Esophagus muscularis mucosa (tissue), 4 donors: Measurements from ENCODE around the gene LIN7C. TPM values are rescaled to one million over a fixed set of nuclear protein-coding genes. Genes with fewer than 3 reads are reported as not detected.
"Not testable (repeated sequence)": the region's sequence is repeated elsewhere in the genome, so short reads cannot be mapped to it uniquely, and the experiment has no call there.

ENCODE experiments used
- DNase-seq: peaks from one replicate; pipeline ENCODE4 v3.0.0-alpha.2; 2017; ENCODE audit errors: extremely low spot score
- H3K27ac ChIP-seq, 4 donors: fragments of 200-600 bp; sonication (generic); replicated peaks in 1 of 4; 1 replicate in 3 of 4; 2 replicates in 1 of 4; pipeline ENCODE4 v1.5.1; 2016 to 2019; ENCODE audit warnings: mild to moderate bottlenecking in 1 of 4
- H3K27me3 ChIP-seq, 4 donors: fragments of 200-600 bp; sonication (generic); one replicate each; pipeline versions ENCODE4 v1.5.1 to v1.6.0; 2016 to 2019
- H3K36me3 ChIP-seq, 4 donors: fragments of 200-600 bp; sonication (generic); one replicate each; pipeline ENCODE4 v1.5.1; 2016 to 2019
- H3K4me1 ChIP-seq, 4 donors: fragments of 200-600 bp; sonication (generic); one replicate each; pipeline ENCODE4 v1.5.1; 2016 to 2019
- H3K4me3 ChIP-seq, 4 donors: fragments of 200-600 bp; sonication (generic); 1 replicate in 2 of 4; 2 replicates in 2 of 4; pipeline ENCODE4 v1.5.1; 2016 to 2019; ENCODE audit warnings: mild to moderate bottlenecking in 4 of 4, moderate library complexity in 1 of 4
- H3K9me3 ChIP-seq, 4 donors: fragments of 200-600 bp; sonication (generic); 1 replicate in 3 of 4; 2 replicates in 1 of 4; pipeline ENCODE4 v1.5.1; 2016 to 2019
- EP300 ChIP-seq: sonication (generic); formaldehyde crosslinking; IDR thresholded peaks from one replicate; pipeline ENCODE4 v1.6.1; 2017; ENCODE audit warnings: antibody characterized with exemption
- POLR2A ChIP-seq: fragments of 450-650 bp; IDR thresholded peaks from one replicate; pipeline ENCODE4 v1.6.1; 2017; ENCODE audit warnings: antibody characterized with exemption, moderate library complexity, mild to moderate bottlenecking, low read depth
- POLR2AphosphoS5 ChIP-seq, 2 donors: sonication (generic); formaldehyde crosslinking; IDR thresholded peaks; one replicate each; pipeline ENCODE4 v1.6.1; 2017; ENCODE audit warnings: antibody characterized with exemption in 2 of 2
- WGBS: methylation state at CpG from one replicate; pipeline ENCODE4 v1.1.5; 2018; 5-methylcytosine and 5-hydroxymethylcytosine counted together
- intact Hi-C: fragments of 100-400 bp; cut with DNase I; formaldehyde crosslinking; loops from one replicate; pipeline ENCODE4 v1.15.1; 2023
- total RNA-seq, 4 donors: library from RNA; depleted of rRNA; stranded (reverse); fragments of >200 nt; gene quantifications; one replicate each; pipeline versions ENCODE4 v1.1.0 to v1.2.1, GENCODE V29; 2016
- TF ChIP-seq, protein P1 (sequence below), 3 experiments: fragments of 200-600 bp in 2 of 3; fragments of 450-650 bp in 1 of 3; sonication (generic) in 2 of 3; IDR thresholded peaks; one replicate each; pipeline ENCODE4 v1.5.1; 2017 to 2019; ENCODE audit warnings: antibody characterized with exemption in 3 of 3, mild to moderate bottlenecking in 2 of 3, moderate library complexity in 1 of 3

Gene LIN7C
- total RNA-seq, 4 donors from 2014 or later, result 33.2 to 46.3 (median 44.0) TPM

DNA sequence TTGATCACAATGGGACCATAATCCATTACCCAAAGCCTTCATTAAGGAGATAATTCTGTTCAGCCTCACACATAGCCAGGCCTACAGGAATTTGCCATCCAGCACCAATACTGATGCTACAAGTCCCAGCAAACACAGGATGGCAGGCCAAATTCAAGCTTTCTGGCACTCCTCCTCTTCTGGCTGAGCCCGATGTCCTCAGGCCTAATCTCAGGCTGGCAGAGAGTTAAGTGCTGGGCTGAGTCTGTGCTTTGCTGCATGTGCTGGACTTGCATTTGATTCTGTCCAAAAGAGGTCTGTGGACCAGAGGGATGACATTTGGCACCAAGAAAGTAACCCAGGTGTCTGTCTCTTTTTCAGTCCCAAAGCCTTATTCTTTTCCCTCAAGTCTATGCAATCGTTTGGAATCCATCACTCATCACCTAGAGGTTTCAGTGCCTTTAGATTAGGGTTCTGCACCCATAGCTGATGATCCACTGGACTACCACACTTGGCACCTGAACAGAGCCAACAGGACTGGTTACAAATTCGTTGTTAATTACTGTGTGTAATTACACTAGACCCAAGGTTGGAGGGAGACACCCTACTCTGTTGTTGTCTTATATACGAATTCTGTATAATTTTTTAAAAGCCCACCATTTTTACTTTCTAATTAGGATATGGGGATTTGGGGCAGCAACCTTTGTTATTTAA is 19.4 kb upstream of the LIN7C start:
- WGBS, result 85% methylated on average over 4 of the region's 4 CpGs
- intact Hi-C loops, result no loop called here
- TF ChIP-seq EP300 (no peak), POLR2AphosphoS5 (IDR thresholded peaks at IDR 0.05) (no peak), POLR2A (no peak)
- TF ChIP-seq, protein P1, sequence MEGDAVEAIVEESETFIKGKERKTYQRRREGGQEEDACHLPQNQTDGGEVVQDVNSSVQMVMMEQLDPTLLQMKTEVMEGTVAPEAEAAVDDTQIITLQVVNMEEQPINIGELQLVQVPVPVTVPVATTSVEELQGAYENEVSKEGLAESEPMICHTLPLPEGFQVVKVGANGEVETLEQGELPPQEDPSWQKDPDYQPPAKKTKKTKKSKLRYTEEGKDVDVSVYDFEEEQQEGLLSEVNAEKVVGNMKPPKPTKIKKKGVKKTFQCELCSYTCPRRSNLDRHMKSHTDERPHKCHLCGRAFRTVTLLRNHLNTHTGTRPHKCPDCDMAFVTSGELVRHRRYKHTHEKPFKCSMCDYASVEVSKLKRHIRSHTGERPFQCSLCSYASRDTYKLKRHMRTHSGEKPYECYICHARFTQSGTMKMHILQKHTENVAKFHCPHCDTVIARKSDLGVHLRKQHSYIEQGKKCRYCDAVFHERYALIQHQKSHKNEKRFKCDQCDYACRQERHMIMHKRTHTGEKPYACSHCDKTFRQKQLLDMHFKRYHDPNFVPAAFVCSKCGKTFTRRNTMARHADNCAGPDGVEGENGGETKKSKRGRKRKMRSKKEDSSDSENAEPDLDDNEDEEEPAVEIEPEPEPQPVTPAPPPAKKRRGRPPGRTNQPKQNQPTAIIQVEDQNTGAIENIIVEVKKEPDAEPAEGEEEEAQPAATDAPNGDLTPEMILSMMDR (IDR thresholded peaks at IDR 0.05), result no peak
- Histone ChIP-seq H3K27me3 (no peaks in the 10 kb centered on the region), H3K9me3 (no peaks in the 10 kb centered on the region), H3K4me1 (no peaks in the 10 kb centered on the region), H3K27ac (no peak overlapping the region), H3K36me3 (no peaks in the 10 kb centered on the region), H3K4me3 (no peak overlapping the region)
- no peak for DNase-seq

DNA sequence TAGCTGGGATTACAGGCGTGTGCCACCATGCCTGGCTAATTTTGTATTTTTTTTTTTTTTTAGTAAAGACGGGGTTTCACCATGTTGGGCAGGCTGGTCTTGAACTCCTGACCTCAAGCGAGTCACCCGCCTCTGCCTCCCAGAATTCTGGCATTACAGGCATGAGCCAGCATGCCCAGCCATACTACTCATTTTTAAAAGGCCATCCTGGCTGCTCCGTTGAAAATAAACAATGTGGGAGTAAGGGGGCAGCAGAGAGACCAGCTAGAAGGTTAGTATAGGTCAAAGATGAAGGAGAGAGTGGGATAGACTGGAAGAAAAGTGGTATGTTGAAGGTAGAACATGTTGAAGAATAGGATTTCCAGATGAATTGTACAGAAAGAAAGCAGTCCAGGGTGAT is 17.6 kb upstream of the LIN7C start:
- DNase-seq, result no peak
- no peaks in the 10 kb centered on the region for H3K27me3 ChIP-seq
- intact Hi-C loops, result no loop called here
- H3K9me3 ChIP-seq, result no peaks in the 10 kb centered on the region
- H3K4me3 ChIP-seq, result no peak overlapping the region
- TF ChIP-seq, protein P1 (IDR thresholded peaks at IDR 0.05), result no peak
- TF ChIP-seq POLR2AphosphoS5 (IDR thresholded peaks at IDR 0.05) (no peak), EP300 (no peak), POLR2A (no peak)
- no peaks in the 10 kb centered on the region for H3K4me1 ChIP-seq
- no peaks in the 10 kb centered on the region for H3K36me3 ChIP-seq
- 79% methylated on average over 5 of the region's 5 CpGs for WGBS
- no peak overlapping the region for H3K27ac ChIP-seq

DNA sequence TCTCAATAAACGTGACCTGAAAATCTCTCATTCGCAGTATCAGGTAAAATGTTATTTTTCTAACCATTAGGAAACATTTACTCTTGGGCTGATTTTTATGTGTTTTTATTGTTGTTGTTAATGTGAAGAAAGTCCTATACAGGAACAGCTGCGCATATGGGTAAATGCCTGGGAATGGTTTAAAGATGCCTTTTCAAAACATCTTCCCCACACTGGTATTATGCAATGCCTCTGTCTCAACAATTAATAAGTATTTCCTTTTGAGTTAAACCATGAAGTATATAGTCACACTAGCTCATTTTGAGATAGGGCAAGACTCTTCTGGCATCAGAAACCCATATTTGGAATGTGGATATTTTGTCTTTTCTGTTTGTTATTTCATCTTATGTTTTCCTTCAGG is 13.7 kb upstream of the LIN7C start:
- no peaks in the 10 kb centered on the region for H3K27me3 ChIP-seq
- no peaks in the 10 kb centered on the region for H3K4me1 ChIP-seq
- no peak overlapping the region for H3K4me3 ChIP-seq
- intact Hi-C loops, result no loop called here
- TF ChIP-seq POLR2AphosphoS5 (IDR thresholded peaks at IDR 0.05) (no peak), POLR2A (no peak), EP300 (no peak)
- TF ChIP-seq, protein P1 (IDR thresholded peaks at IDR 0.05), result no peak
- no peaks in the 10 kb centered on the region for H3K9me3 ChIP-seq
- no peaks in the 10 kb centered on the region for H3K36me3 ChIP-seq
- DNase-seq, result no peak
- no peak overlapping the region for H3K27ac ChIP-seq
- 90% methylated on average over 3 of the region's 3 CpGs for WGBS

DNA sequence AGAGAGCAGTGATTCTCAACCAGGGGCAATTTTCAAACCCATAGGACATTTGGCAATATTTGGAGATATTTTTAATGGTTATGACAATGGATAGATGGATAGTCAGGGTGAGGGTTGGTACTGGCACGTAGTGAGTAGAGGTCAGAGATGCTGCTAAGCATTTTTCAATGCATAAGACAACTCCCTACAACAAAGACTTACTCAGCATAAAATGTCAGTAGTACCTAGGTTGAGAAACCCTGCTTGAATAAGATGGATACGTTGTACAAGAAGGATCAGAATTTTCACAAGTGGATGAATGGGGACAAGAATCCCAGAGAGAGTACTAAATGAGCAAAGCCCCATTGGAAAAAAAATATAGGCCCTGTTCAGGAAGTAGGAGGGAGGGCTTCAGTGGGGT is 11.9 kb upstream of the LIN7C start:
- Histone ChIP-seq H3K27ac (no peak overlapping the region), H3K9me3 (peaks cover 0 to 4% (median 0%) of the 10 kb centered on the region in 4 donors), H3K27me3 (no peaks in the 10 kb centered on the region), H3K4me3 (no peak overlapping the region), H3K4me1 (no peaks in the 10 kb centered on the region), H3K36me3 (no peaks in the 10 kb centered on the region)
- intact Hi-C loops, result no loop called here
- no peak for DNase-seq
- TF ChIP-seq, protein P1 (IDR thresholded peaks at IDR 0.05), result no peak
- no peak for TF ChIP-seq POLR2A
- TF ChIP-seq POLR2AphosphoS5 (IDR thresholded peaks at IDR 0.05), result no peak
- no peak for TF ChIP-seq EP300
- 74% methylated on average over 2 of the region's 2 CpGs for WGBS

DNA sequence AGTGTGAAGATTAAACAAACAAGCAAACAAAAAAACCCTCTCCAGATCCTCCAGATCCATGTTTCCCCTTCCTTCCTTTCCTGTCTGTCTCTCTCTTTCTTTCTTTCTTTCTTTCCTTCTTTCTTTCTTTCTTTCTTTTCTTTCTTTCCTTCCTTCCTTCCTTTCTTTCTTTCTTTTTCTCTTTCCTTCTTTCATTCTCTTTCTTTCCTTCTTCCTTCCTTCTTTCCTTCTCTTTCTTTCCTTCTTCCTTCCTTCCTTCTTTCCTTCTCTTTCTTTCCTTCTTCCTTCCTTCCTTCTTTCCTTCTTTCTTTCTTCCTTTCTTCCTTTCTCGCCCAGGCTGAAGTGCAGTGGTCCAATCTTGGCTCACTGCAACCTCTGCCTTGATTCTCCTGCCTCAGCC is 10.9 kb upstream of the LIN7C start:
- H3K27me3 ChIP-seq, H3K27ac ChIP-seq, H3K9me3 ChIP-seq, DNase-seq, intact Hi-C loops, H3K4me3 ChIP-seq, H3K4me1 ChIP-seq, H3K36me3 ChIP-seq: not testable (repeated sequence)
- WGBS, result 93% methylated on average over 1 of the region's 1 CpG
